GM18517 (cell line): Measurements from ENCODE around the gene IQCK.

ENCODE experiments used
- ATAC-seq: cut with Tn5 transposase; IDR thresholded peaks from one replicate; pipeline ENCODE4 v1.9.1; 2021; ENCODE audit warnings: mild to moderate bottlenecking, moderate library complexity; ENCODE audit not compliant: unreplicated experiment

The IQCK gene

GRCh38 chr16:19753815-19754643 lies 36.0 kb downstream of the IQCK start:
- ATAC-seq = no peak

- no peak for ATAC-seq
These were observed 36.6 kb downstream of the IQCK start for GRCh38 chr16:19754644-19755036.

- ATAC-seq = no peak
These were observed 37.2 kb downstream of the IQCK start for GRCh38 chr16:19755268-19755667.

- no peak for ATAC-seq
These were observed 39.0 kb downstream of the IQCK start for GRCh38 chr16:19757026-19757425.

- no peak for ATAC-seq
These were observed 39.9 kb downstream of the IQCK start for GRCh38 chr16:19757762-19758595.

- ATAC-seq = no peak
These were observed 42.4 kb downstream of the IQCK start for GRCh38 chr16:19760356-19761060.

GRCh38 chr16:19765860-19766553 lies 47.9 kb downstream of the IQCK start:
- ATAC-seq = no peak

- no peak for ATAC-seq
These were observed 48.4 kb downstream of the IQCK start for GRCh38 chr16:19766554-19766884.

GRCh38 chr16:19766988-19767387 lies 48.9 kb downstream of the IQCK start:
- ATAC-seq = no peak

GRCh38 chr16:19767497-19767896 lies 49.4 kb downstream of the IQCK start:
- ATAC-seq = no peak

GRCh38 chr16:19769239-19769638 lies 51.2 kb downstream of the IQCK start:
- no peak for ATAC-seq

- ATAC-seq = no peak
These were observed 53.0 kb downstream of the IQCK start for GRCh38 chr16:19771040-19771439.

GRCh38 chr16:19771796-19772195 lies 53.7 kb downstream of the IQCK start:
- no peak for ATAC-seq

- no peak for ATAC-seq
These were observed 56.0 kb downstream of the IQCK start for GRCh38 chr16:19774024-19774423.

- ATAC-seq = no peak
These were observed 58.1 kb downstream of the IQCK start for GRCh38 chr16:19776147-19776546.

GRCh38 chr16:19776565-19776964 lies 58.5 kb downstream of the IQCK start:
- ATAC-seq = no peak

GRCh38 chr16:19780321-19780720 lies 62.2 kb downstream of the IQCK start:
- no peak for ATAC-seq

- no peak for ATAC-seq
These were observed 63.2 kb downstream of the IQCK start for GRCh38 chr16:19781226-19781625.

- ATAC-seq = no peak
These were observed 65.5 kb downstream of the IQCK start for GRCh38 chr16:19783363-19784182.

GRCh38 chr16:19784183-19784736 lies 66.2 kb downstream of the IQCK start:
- ATAC-seq = no peak
